Stomach (tissue), 9 donors: ENCODE data around the gene CFAP100. TPM values are rescaled to one million over a fixed set of nuclear protein-coding genes. Genes with fewer than 3 reads are reported as not detected.

Source experiments
- DNase-seq, 2 donors: peaks; one replicate each; pipeline versions ENCODE4 v3.0.0 to v3.0.0-alpha.2; 2013 to 2019
- H3K27ac ChIP-seq, 5 donors: fragments of 200-600 bp in 4 of 5; sonication (generic) in 4 of 5; one replicate each; pipeline ENCODE4 v1.5.1; 2013 to 2019; ENCODE audit warnings: mild to moderate bottlenecking in 1 of 5, moderate library complexity in 1 of 5
- H3K27me3 ChIP-seq, 3 donors: fragments of 200-600 bp; sonication (generic); one replicate each; pipeline ENCODE4 v1.5.1; 2017 to 2019; ENCODE audit warnings: mixed run types in 1 of 3
- H3K36me3 ChIP-seq, 4 donors: fragments of 200-600 bp; sonication (generic); 1 replicate in 3 of 4; 2 replicates in 1 of 4; pipeline ENCODE4 v1.5.1; 2016 to 2019
- H3K4me1 ChIP-seq, 4 donors: fragments of 200-600 bp; sonication (generic); one replicate each; pipeline ENCODE4 v1.5.1; 2016 to 2019
- H3K4me3 ChIP-seq, 4 donors: fragments of 200-600 bp; sonication (generic) in 3 of 4; one replicate each; pipeline ENCODE4 v1.5.1; 2016 to 2019; ENCODE audit warnings: mild to moderate bottlenecking in 1 of 4
- H3K9me3 ChIP-seq, 4 donors: fragments of 200-600 bp; sonication (generic); one replicate each; pipeline ENCODE4 v1.5.1; 2016 to 2019
- EP300 ChIP-seq: sonication (generic); formaldehyde crosslinking; IDR thresholded peaks from one replicate; pipeline ENCODE4 v1.6.1; 2017; ENCODE audit warnings: antibody characterized with exemption
- POLR2A ChIP-seq, 4 donors: fragments of 450-650 bp; IDR thresholded peaks; one replicate each; pipeline ENCODE4 v1.6.1; 2016; ENCODE audit warnings: antibody characterized with exemption in 4 of 4, control low read depth in 2 of 4, mild to moderate bottlenecking in 1 of 4, moderate library complexity in 1 of 4
- POLR2AphosphoS5 ChIP-seq, 3 donors: sonication (generic); formaldehyde crosslinking; IDR thresholded peaks; one replicate each; pipeline ENCODE4 v1.6.1; 2016; ENCODE audit warnings: antibody characterized with exemption in 3 of 3
- WGBS, 5 donors: extraction: QIAGEN DNeasy Blood & Tissue Kit in 3 of 5; methylation state at CpG; one replicate each; pipeline versions ENCODE4 v1.1.5 to v1.1.7; 2013 to 2018; 5-methylcytosine and 5-hydroxymethylcytosine counted together
- intact Hi-C: fragments of 100-400 bp; cut with DNase I; formaldehyde crosslinking; loops from one replicate; pipeline ENCODE4 v1.15.1; 2023; ENCODE audit warnings: low total_unique reads
- polyA plus RNA-seq, 3 donors: library from polyadenylated mRNA; stranded (reverse); fragments of 200-250 nt; gene quantifications; one replicate each; pipeline ENCODE4 v1.2.3, GENCODE V29; 2013
- total RNA-seq, 5 donors: library from RNA; depleted of rRNA; stranded (reverse); fragments of >200 nt; gene quantifications; one replicate each; pipeline versions ENCODE4 v1.1.0 to v1.2.3, GENCODE V29; 2014 to 2016
- TF ChIP-seq, protein P1 (sequence below), 7 experiments: fragments of 450-650 bp in 4 of 7; fragments of 200-600 bp in 3 of 7; sonication (generic) in 3 of 7; IDR thresholded peaks; one replicate each; pipeline ENCODE4 v1.5.1; 2016 to 2019; ENCODE audit warnings: antibody characterized with exemption in 7 of 7, control low read depth in 2 of 7, mild to moderate bottlenecking in 1 of 7
- donor health status: healthy with polysubstance abuse.
- donor health status: Bipolar disorder and iron deficiency.
- donor health status: healthy.

The CFAP100 gene
- total and polyA plus RNA-seq, 8 donors = not detected

DNA sequence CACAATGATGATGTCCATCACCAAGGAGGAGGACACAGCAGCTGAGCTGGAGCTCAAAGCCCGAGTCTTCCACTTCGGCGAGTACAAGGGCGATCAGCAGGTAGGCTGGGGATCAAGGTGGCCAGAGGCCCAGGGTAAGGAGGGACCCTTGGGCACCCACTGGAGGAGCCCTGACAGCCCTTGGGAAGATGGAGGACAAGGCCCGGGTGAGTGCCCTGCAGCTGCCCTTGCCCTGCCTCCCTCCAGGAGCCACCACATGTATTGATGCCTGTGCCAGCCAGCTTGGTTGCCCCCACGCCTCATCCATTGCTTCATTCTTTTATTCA, 38.4 kb downstream of the CFAP100 start:
- H3K4me3 ChIP-seq = no peak overlapping the region
- H3K27me3 ChIP-seq = no peaks in the 10 kb centered on the region
- H3K27ac ChIP-seq = no peak overlapping the region
- WGBS, 5 donors = 96 to 99% (median 98%) methylated on average over 6 of the region's 6 CpGs
- intact Hi-C loops = no loop called here
- H3K36me3 ChIP-seq = peaks cover 24 to 54% (median 44%) of the 10 kb centered on the region in 4 donors
- H3K9me3 ChIP-seq = peaks cover 0 to 6% (median 3%) of the 10 kb centered on the region in 4 donors
- TF ChIP-seq EP300 = no peak
- no peak for TF ChIP-seq POLR2A (IDR thresholded peaks at IDR 0.05)
- no peak for TF ChIP-seq POLR2AphosphoS5 (IDR thresholded peaks at IDR 0.05)
- TF ChIP-seq, protein P1, sequence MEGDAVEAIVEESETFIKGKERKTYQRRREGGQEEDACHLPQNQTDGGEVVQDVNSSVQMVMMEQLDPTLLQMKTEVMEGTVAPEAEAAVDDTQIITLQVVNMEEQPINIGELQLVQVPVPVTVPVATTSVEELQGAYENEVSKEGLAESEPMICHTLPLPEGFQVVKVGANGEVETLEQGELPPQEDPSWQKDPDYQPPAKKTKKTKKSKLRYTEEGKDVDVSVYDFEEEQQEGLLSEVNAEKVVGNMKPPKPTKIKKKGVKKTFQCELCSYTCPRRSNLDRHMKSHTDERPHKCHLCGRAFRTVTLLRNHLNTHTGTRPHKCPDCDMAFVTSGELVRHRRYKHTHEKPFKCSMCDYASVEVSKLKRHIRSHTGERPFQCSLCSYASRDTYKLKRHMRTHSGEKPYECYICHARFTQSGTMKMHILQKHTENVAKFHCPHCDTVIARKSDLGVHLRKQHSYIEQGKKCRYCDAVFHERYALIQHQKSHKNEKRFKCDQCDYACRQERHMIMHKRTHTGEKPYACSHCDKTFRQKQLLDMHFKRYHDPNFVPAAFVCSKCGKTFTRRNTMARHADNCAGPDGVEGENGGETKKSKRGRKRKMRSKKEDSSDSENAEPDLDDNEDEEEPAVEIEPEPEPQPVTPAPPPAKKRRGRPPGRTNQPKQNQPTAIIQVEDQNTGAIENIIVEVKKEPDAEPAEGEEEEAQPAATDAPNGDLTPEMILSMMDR (IDR thresholded peaks at IDR 0.05) = no peak
- H3K4me1 ChIP-seq = no peaks in the 10 kb centered on the region
- DNase-seq = peak in 1 of 2 donors; percentile 20

- DNase-seq = peak in 1 of 2 donors; percentile 22
These were observed 39.0 kb downstream of the CFAP100 start for GRCh38 chr3:126433496-126434263.

GRCh38 chr3:126434264-126434590, 39.5 kb downstream of the CFAP100 start:
- Histone ChIP-seq H3K9me3 (peaks cover 0 to 3% (median 0%) of the 10 kb centered on the region in 4 donors), H3K4me1 (no peaks in the 10 kb centered on the region), H3K27me3 (no peaks in the 10 kb centered on the region), H3K36me3 (peaks cover 29 to 66% (median 55%) of the 10 kb centered on the region in 4 donors), H3K27ac (no peak overlapping the region), H3K4me3 (no peak overlapping the region)
- DNase-seq = peak in 1 of 2 donors; percentile 20
- intact Hi-C loops = no loop called here
- WGBS, 5 donors = 87 to 95% (median 90%) methylated on average over 2 to 6 of the region's 6 CpGs
- TF ChIP-seq, protein P1 (IDR thresholded peaks at IDR 0.05) = no peak
- TF ChIP-seq POLR2A (IDR thresholded peaks at IDR 0.05) (no peak), EP300 (no peak), POLR2AphosphoS5 (IDR thresholded peaks at IDR 0.05) (no peak)

More at GRCh38 chr3:126433496-126434263, 39.0 kb downstream of the CFAP100 start:
- TF ChIP-seq POLR2AphosphoS5 (IDR thresholded peaks at IDR 0.05) (no peak), POLR2A (IDR thresholded peaks at IDR 0.05) (no peak), EP300 (no peak)
- TF ChIP-seq, protein P1 (IDR thresholded peaks at IDR 0.05) = no peak
- Histone ChIP-seq H3K9me3 (peaks cover 0 to 3% (median 1%) of the 10 kb centered on the region in 4 donors), H3K4me3 (no peak overlapping the region), H3K27me3 (no peaks in the 10 kb centered on the region), H3K4me1 (no peaks in the 10 kb centered on the region), H3K27ac (no peak overlapping the region), H3K36me3 (peaks cover 27 to 60% (median 50%) of the 10 kb centered on the region in 4 donors)
- WGBS, 5 donors = 85 to 95% (median 93%) methylated on average over 10 to 13 of the region's 13 CpGs
- intact Hi-C loops = no loop called here

DNA sequence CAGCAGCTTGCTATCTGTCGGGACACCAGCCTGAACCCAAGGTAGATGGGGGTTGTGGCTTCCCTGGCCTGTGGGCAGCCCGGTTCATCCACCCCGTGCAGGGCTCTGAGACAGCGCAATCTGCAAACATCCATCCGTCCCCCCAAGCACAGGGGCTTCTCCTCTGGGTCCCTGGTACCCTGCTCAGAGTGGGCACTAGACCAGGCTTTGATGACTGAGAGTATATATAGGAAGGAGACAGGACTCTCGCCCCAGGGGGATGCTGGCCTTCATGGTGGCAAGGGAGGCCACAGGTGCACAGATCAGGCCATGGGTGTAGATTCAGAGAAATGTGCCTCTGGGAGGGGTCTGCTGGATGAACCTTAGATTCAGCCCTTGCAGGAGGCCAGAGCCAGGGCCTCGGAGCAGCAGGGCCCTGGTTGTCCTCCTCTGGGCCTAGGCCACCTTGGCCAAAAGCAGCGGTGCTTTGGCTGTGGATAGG, 40.3 kb downstream of the CFAP100 start:
- Histone ChIP-seq H3K27ac (no peak overlapping the region), H3K9me3 (peaks cover 0 to 3% (median 0%) of the 10 kb centered on the region in 4 donors), H3K36me3 (peaks cover 37 to 73% (median 63%) of the 10 kb centered on the region in 4 donors), H3K4me1 (no peaks in the 10 kb centered on the region), H3K27me3 (no peaks in the 10 kb centered on the region), H3K4me3 (no peak overlapping the region)
- WGBS, 5 donors = 88 to 94% (median 90%) methylated on average over 3 to 8 of the region's 8 CpGs
- intact Hi-C loops = no loop called here
- DNase-seq = peak in 1 of 2 donors; percentile 19
- no peak for TF ChIP-seq EP300
